Smooth muscle cell of the brain vasculature (primary cell): Measurements from ENCODE around the gene SCGB1C1.

Experiments used
- DNase-seq: peaks from one replicate; pipeline ENCODE4 v3.0.0-alpha.2; 2012; ENCODE audit warnings: low read depth, low spot score

SCGB1C1 gene

GRCh38 chr11:205221-206001 lies 12.5 kb downstream of the SCGB1C1 start:
- DNase-seq: no peak

GRCh38 chr11:206002-206384 lies 13.1 kb downstream of the SCGB1C1 start:
- DNase-seq: no peak

GRCh38 chr11:206526-207207 lies 13.8 kb downstream of the SCGB1C1 start:
- no peak for DNase-seq

- DNase-seq: peak; percentile 93
Measured at GRCh38 chr11:207208-207862, 14.5 kb downstream of the SCGB1C1 start, which contains the start of the genes BET1L and RIC8A. Gene BET1L (minus strand): TSS chr11:207399. CDS start chr11:207321, 78 bp downstream. Gene RIC8A (plus strand): TSS chr11:207708. CDS start chr11:208855, 1,147 bp downstream.

- DNase-seq: no peak
Measured at GRCh38 chr11:207863-208180, 14.9 kb downstream of the SCGB1C1 start.

GRCh38 chr11:208181-208916 lies 15.5 kb downstream of the SCGB1C1 start:
- no peak for DNase-seq

- DNase-seq: no peak
Measured at GRCh38 chr11:208917-209260, 16.0 kb downstream of the SCGB1C1 start.

GRCh38 chr11:209275-210121 lies 16.6 kb downstream of the SCGB1C1 start:
- no peak for DNase-seq

GRCh38 chr11:210122-210802 lies 17.4 kb downstream of the SCGB1C1 start:
- DNase-seq: no peak

GRCh38 chr11:210803-211180 lies 17.9 kb downstream of the SCGB1C1 start:
- DNase-seq: no peak

- DNase-seq: no peak
Measured at GRCh38 chr11:211295-211694, 18.4 kb downstream of the SCGB1C1 start.

- DNase-seq: no peak
Measured at GRCh38 chr11:211741-212140, 18.9 kb downstream of the SCGB1C1 start.

- no peak for DNase-seq
Measured at GRCh38 chr11:212150-213100, 19.5 kb downstream of the SCGB1C1 start.

- no peak for DNase-seq
Measured at GRCh38 chr11:213111-213510, 20.2 kb downstream of the SCGB1C1 start.

GRCh38 chr11:214083-214482 lies 21.2 kb downstream of the SCGB1C1 start:
- DNase-seq: no peak

GRCh38 chr11:215581-216037 lies 22.7 kb downstream of the SCGB1C1 start:
- no peak for DNase-seq

GRCh38 chr11:216081-216974 lies 23.4 kb downstream of the SCGB1C1 start:
- no peak for DNase-seq

GRCh38 chr11:217704-218103 lies 24.8 kb downstream of the SCGB1C1 start:
- DNase-seq: no peak
